Lung (tissue), 12 donors: ENCODE measurements around the gene APOA1. TPM values are rescaled to one million over a fixed set of nuclear protein-coding genes. Genes with fewer than 3 reads are reported as not detected.

Experiments used
- ATAC-seq: fragments of 200-7000 bp; cut with Tn5 transposase; one replicate; pipeline ENCODE4 v1.9.1; 2020; ENCODE audit warnings: moderate number of reproducible peaks; ENCODE audit not compliant: insufficient read depth, low FRiP score
- DNase-seq, 3 donors: peaks; one replicate each; pipeline ENCODE4 v3.0.0-alpha.2; 2013 to 2017
- H3K27ac ChIP-seq, 2 donors: one replicate each; pipeline ENCODE4 v1.5.1; 2013; ENCODE audit warnings: mild to moderate bottlenecking in 2 of 2, moderate library complexity in 2 of 2, control low read depth in 1 of 2, inconsistent platforms in 1 of 2, low read depth in 1 of 2, low read length in 1 of 2
- H3K27me3 ChIP-seq, 3 donors: one replicate each; pipeline ENCODE4 v1.5.1; 2013; ENCODE audit warnings: low read length in 2 of 3; ENCODE audit not compliant: control insufficient read depth in 3 of 3, insufficient read depth in 3 of 3
- H3K36me3 ChIP-seq, 4 donors: one replicate each; pipeline ENCODE4 v1.5.1; 2013; ENCODE audit warnings: low read length in 4 of 4, mild to moderate bottlenecking in 1 of 4, moderate library complexity in 1 of 4; ENCODE audit not compliant: control insufficient read depth in 4 of 4, insufficient read depth in 4 of 4
- H3K4me1 ChIP-seq, 5 donors: one replicate each; pipeline ENCODE4 v1.5.1; 2013; ENCODE audit warnings: low read length in 5 of 5, mild to moderate bottlenecking in 2 of 5, moderate library complexity in 1 of 5; ENCODE audit not compliant: control insufficient read depth in 5 of 5, insufficient read depth in 5 of 5
- H3K4me3 ChIP-seq: one replicate; pipeline ENCODE4 v1.5.1; 2013; ENCODE audit warnings: mild to moderate bottlenecking, control low read depth, moderate library complexity
- H3K9ac ChIP-seq, 2 donors: one replicate each; pipeline ENCODE4 v1.5.1; 2013; ENCODE audit warnings: low read length in 2 of 2, control low read depth in 1 of 2; ENCODE audit not compliant: insufficient read depth in 1 of 2
- H3K9me3 ChIP-seq, 4 donors: one replicate each; pipeline ENCODE4 v1.5.1; 2013; ENCODE audit warnings: low read length in 3 of 4, mild to moderate bottlenecking in 1 of 4, moderate library complexity in 1 of 4; ENCODE audit not compliant: control insufficient read depth in 4 of 4, insufficient read depth in 3 of 4
- WGBS, 2 donors: extraction: QIAGEN DNeasy Blood & Tissue Kit; methylation state at CpG; one replicate each; pipeline ENCODE4 v1.1.7; 2013; 5-methylcytosine and 5-hydroxymethylcytosine counted together
- polyA plus RNA-seq, 2 donors: library from polyadenylated mRNA; stranded (reverse); fragments of 200-250 nt; gene quantifications; one replicate each; pipeline ENCODE4 v1.2.1, GENCODE V29; 2013
- total RNA-seq, 2 donors: library from RNA; depleted of rRNA in 1 of 2; stranded (reverse); fragments of >200 nt in 1 of 2; gene quantifications; one replicate each; pipeline ENCODE4 v1.2.1, GENCODE V29; 2014 to 2021
- TF ChIP-seq, protein P1 (sequence below): IDR thresholded peaks from 2 replicates; pipeline ENCODE4 v1.5.1; 2012; ENCODE audit warnings: mild to moderate bottlenecking; ENCODE audit errors: control extremely low read depth, extremely low read depth
- donor health status: control.
- donor health status: control.
- donor health status: Bipolar disorder and iron deficiency.
- donor health status: healthy.
- donor health status: DM: yes; HTN: yes; CAD: no.

APOA1 gene
- total and polyA plus RNA-seq, 4 donors = 1.2 to 18.2 (median 3.1) TPM

DNA sequence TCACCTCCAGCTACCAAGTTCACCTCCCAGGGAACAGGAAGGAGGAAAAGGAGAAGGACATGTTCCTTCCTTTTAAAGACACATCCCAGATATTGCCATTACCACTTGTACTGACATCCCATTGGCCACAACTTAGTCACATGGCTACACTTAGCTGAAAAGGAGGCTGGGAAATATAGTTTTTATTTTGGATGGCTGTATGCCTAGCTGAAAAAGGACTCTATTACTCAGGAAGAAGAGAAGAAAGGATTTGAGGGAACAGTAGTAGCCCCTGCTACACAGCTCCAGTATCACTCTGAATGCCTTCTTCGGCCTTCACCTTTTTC lies 43.7 kb downstream of the APOA1 start:
- TF ChIP-seq, protein P1, sequence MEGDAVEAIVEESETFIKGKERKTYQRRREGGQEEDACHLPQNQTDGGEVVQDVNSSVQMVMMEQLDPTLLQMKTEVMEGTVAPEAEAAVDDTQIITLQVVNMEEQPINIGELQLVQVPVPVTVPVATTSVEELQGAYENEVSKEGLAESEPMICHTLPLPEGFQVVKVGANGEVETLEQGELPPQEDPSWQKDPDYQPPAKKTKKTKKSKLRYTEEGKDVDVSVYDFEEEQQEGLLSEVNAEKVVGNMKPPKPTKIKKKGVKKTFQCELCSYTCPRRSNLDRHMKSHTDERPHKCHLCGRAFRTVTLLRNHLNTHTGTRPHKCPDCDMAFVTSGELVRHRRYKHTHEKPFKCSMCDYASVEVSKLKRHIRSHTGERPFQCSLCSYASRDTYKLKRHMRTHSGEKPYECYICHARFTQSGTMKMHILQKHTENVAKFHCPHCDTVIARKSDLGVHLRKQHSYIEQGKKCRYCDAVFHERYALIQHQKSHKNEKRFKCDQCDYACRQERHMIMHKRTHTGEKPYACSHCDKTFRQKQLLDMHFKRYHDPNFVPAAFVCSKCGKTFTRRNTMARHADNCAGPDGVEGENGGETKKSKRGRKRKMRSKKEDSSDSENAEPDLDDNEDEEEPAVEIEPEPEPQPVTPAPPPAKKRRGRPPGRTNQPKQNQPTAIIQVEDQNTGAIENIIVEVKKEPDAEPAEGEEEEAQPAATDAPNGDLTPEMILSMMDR = no peak
- no peak for DNase-seq
- Histone ChIP-seq H3K4me1 (peaks cover 0 to 16% (median 0%) of the 10 kb centered on the region in 5 donors), H3K9me3 (no peaks in the 10 kb centered on the region), H3K36me3 (no peaks in the 10 kb centered on the region), H3K4me3 (no peak overlapping the region), H3K27me3 (peaks cover 0 to 2% (median 0%) of the 10 kb centered on the region in 3 donors), H3K9ac (no peak overlapping the region), H3K27ac (no peak overlapping the region)
- no peak for ATAC-seq
- 100% methylated on average over 1 of the region's 1 CpG for WGBS, 2 donors

DNA sequence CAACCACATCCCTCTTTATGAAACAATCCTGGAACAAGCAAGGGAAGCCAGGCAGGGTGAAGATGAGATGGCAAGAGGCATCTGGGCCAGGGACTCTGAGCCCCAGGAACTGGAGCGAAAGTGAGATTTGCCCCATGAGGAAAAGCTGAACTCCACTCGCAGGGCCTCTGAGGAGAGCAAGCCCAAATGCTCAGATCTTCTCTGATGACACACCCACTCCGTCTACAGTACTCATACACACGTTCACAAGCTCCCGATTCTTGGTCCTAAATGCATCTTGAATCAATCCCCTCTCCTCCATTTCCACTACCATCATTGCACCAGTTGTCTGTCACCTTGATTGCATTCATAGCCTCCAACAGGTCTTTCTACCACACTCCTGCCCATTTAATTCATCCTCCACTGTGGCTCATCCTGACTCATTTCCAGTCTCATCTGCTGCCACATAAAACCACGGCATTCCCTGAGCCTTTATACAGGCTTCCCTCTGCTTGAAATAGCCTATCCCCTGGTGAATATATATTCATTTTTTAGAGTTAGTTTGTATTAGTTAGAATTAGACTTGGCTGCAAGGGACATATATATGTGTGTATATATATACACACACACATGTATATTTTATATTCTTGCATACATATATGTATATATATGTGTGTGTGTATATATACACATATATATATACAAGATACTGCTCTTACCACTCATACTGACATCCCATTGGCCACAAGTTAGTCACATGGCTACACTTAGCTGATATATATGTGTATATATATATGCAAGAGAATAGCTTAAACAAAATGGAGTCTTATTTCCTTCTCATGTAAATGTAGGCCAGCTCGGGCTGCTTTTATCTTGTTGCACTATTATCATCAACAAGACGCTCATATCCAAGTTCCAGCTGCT lies 44.3 kb downstream of the APOA1 start:
- TF ChIP-seq, protein P1 = no peak
- no peaks in the 10 kb centered on the region for H3K9me3 ChIP-seq
- no peak overlapping the region for H3K4me3 ChIP-seq
- no peak overlapping the region for H3K9ac ChIP-seq
- 78 to 89% methylated on average over 8 of the region's 8 CpGs for WGBS, 2 donors
- ATAC-seq (no peak), DNase-seq (no peak)
- H3K27ac ChIP-seq = no peak overlapping the region
- no peaks in the 10 kb centered on the region for H3K36me3 ChIP-seq
- H3K4me1 ChIP-seq = peaks cover 0 to 22% (median 3%) of the 10 kb centered on the region in 5 donors
- H3K27me3 ChIP-seq = peaks cover 0 to 2% (median 0%) of the 10 kb centered on the region in 3 donors

DNA sequence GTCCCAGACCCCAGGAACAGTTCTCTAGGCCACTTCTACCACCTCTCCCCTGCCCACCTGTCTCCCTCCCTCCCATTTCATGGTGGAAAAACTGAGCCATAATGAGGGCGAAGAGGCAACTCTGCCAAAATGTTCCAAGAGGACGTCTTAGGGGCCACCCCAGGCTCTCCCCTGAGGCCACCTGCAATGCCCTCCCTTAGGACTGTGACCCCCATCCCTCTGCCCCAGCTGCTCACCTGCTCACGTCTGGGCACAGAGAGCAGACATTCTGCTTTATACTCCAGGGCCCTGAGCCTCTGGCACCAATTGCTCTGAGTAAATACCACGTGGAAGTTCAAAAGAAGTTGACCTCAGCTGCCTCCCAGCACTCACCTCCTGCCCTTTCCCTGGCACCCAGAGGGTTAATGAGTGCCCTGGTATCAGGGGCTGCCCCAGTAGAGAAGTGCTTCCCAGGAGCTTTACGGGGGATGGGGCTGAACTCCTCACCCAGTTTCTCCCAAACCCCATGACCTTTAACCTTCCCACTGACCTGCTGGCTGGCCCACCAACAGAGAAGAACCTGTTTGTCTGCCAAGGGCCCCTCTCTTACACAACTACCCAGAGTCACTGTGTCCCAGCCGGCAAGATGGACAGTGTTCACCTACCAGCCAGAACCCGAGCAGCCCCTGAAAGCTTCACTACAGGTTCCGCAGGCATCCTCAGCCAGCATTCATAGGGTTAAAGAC lies 45.1 kb downstream of the APOA1 start:
- Histone ChIP-seq H3K27ac (no peak overlapping the region), H3K9ac (no peak overlapping the region), H3K4me3 (no peak overlapping the region), H3K36me3 (no peaks in the 10 kb centered on the region), H3K4me1 (peaks cover 0 to 23% (median 3%) of the 10 kb centered on the region in 5 donors), H3K27me3 (peaks cover 0 to 2% (median 0%) of the 10 kb centered on the region in 3 donors), H3K9me3 (no peaks in the 10 kb centered on the region)
- TF ChIP-seq, protein P1 = no peak
- DNase-seq (no peak), ATAC-seq (no peak)
- WGBS, 2 donors = 73 to 84% methylated on average over 8 of the region's 8 CpGs
